SHP77 (cell line): ENCODE data around the gene DAAM1.

Experiments used
- DNase-seq, 2 experiments: peaks; one replicate each; lab custom pipeline; 2025; lab: John Stamatoyannopoulos, UW

DAAM1 gene

GRCh38 chr14:59188461-59189090 is at the start of gene DAAM1:
DAAM1 (plus strand) TSS chr14:59188667; CDS start chr14:59263478, 74,811 bp downstream.
- DNase-seq = peak; percentile 97 to 99

GRCh38 chr14:59139324-59139723 is 49.1 kb upstream of the DAAM1 start:
- no peak for DNase-seq

- DNase-seq = no peak
Observed at GRCh38 chr14:59140106-59140843, 48.2 kb upstream of the DAAM1 start.

- no peak for DNase-seq
Observed at GRCh38 chr14:59146484-59146883, 42.0 kb upstream of the DAAM1 start.

- no peak for DNase-seq
Observed at GRCh38 chr14:59147007-59147406, 41.5 kb upstream of the DAAM1 start.

GRCh38 chr14:59148334-59148900 is 40.0 kb upstream of the DAAM1 start:
- DNase-seq = no peak

GRCh38 chr14:59150990-59151389 is 37.5 kb upstream of the DAAM1 start:
- no peak for DNase-seq

GRCh38 chr14:59154373-59154772 is 34.1 kb upstream of the DAAM1 start:
- no peak for DNase-seq

- DNase-seq = no peak
Observed at GRCh38 chr14:59155886-59156285, 32.6 kb upstream of the DAAM1 start.

GRCh38 chr14:59159169-59159568 is 29.3 kb upstream of the DAAM1 start:
- DNase-seq = no peak

GRCh38 chr14:59160506-59160905 is 28.0 kb upstream of the DAAM1 start:
- no peak for DNase-seq

GRCh38 chr14:59161561-59162175 is 26.8 kb upstream of the DAAM1 start:
- no peak for DNase-seq

- no peak for DNase-seq
Observed at GRCh38 chr14:59166258-59166657, 22.2 kb upstream of the DAAM1 start.

GRCh38 chr14:59175404-59175803 is 13.1 kb upstream of the DAAM1 start:
- DNase-seq = no peak

GRCh38 chr14:59176765-59177164 is 11.7 kb upstream of the DAAM1 start:
- DNase-seq = no peak

- DNase-seq = no peak
Observed at GRCh38 chr14:59177262-59177661, 11.2 kb upstream of the DAAM1 start.

GRCh38 chr14:59181791-59182190 is 6.7 kb upstream of the DAAM1 start:
- DNase-seq = no peak

GRCh38 chr14:59182641-59183040 is 5.8 kb upstream of the DAAM1 start:
- no peak for DNase-seq

GRCh38 chr14:59183150-59183549 is 5.3 kb upstream of the DAAM1 start:
- DNase-seq = no peak

GRCh38 chr14:59184396-59184795 is 4.1 kb upstream of the DAAM1 start:
- no peak for DNase-seq

- DNase-seq = no peak
Observed at GRCh38 chr14:59185676-59186075, 2.8 kb upstream of the DAAM1 start.

- DNase-seq = no peak
Observed at GRCh38 chr14:59186306-59186705, 2.2 kb upstream of the DAAM1 start.

GRCh38 chr14:59187118-59187517 is 1.3 kb upstream of the DAAM1 start:
- no peak for DNase-seq
